CD4-positive, alpha-beta T cell (primary cell): ENCODE data around the gene SULF2. TPM values are rescaled to one million over a fixed set of nuclear protein-coding genes. Genes with fewer than 3 reads are reported as not detected.

Experiments used
- ATAC-seq: fragments of 200-7000 bp; cut with Tn5 transposase; one replicate; pipeline ENCODE4 v1.10.0; 2022; ENCODE audit warnings: mild to moderate bottlenecking; ENCODE audit not compliant: poor library complexity
- CTCF ChIA-PET: fragments of 350-600 bp; sonication (Branson Sonifier 250); formaldehyde crosslinking; loops from one replicate; lab custom pipeline; 2021; ENCODE audit warnings: antibody characterized with exemption, inconsistent platforms; lab: Charles Lee
- POLR2A ChIA-PET: fragments of 350-600 bp; sonication (Branson Sonifier 250); formaldehyde crosslinking; loops from one replicate; lab custom pipeline; 2021; ENCODE audit warnings: antibody characterized with exemption, inconsistent platforms; lab: Charles Lee
- DNase-seq, 14 experiments: peaks; one replicate each; pipeline ENCODE4 v3.0.0-alpha.2; 2013 to 2020; ENCODE audit warnings: mixed read lengths in 2 of 14
- H3K27ac ChIP-seq, 2 donors: one replicate each; pipeline versions ENCODE4 v1.5.1 to v1.7.0; 2013; ENCODE audit warnings: low read length in 2 of 2, low read depth in 1 of 2, mild to moderate bottlenecking in 1 of 2
- H3K27me3 ChIP-seq, 2 experiments: 1 replicate in 1 of 2; 2 replicates in 1 of 2; pipeline versions ENCODE4 v1.6.1 to v1.7.0; 2013; ENCODE audit warnings: low read length in 2 of 2, control low read depth in 1 of 2, mild to moderate bottlenecking in 1 of 2, moderate library complexity in 1 of 2; ENCODE audit not compliant: insufficient read depth in 2 of 2, control insufficient read depth in 1 of 2
- H3K36me3 ChIP-seq: one replicate; pipeline ENCODE4 v1.6.1; 2013; ENCODE audit warnings: low read length, control low read depth; ENCODE audit not compliant: insufficient read depth
- H3K4me1 ChIP-seq: one replicate; pipeline ENCODE4 v1.6.1; 2013; ENCODE audit warnings: low read length, control low read depth; ENCODE audit not compliant: insufficient read depth
- H3K4me3 ChIP-seq: one replicate; pipeline ENCODE4 v1.5.1; 2013; ENCODE audit warnings: mild to moderate bottlenecking, low read length, moderate library complexity
- H3K9me3 ChIP-seq, 2 experiments: 1 replicate in 1 of 2; 2 replicates in 1 of 2; pipeline versions ENCODE4 v1.6.1 to v1.7.0; 2013; ENCODE audit warnings: low read length in 2 of 2, mild to moderate bottlenecking in 2 of 2, control low read depth in 1 of 2, moderate library complexity in 1 of 2; ENCODE audit not compliant: control insufficient read depth in 1 of 2, insufficient read depth in 1 of 2
- H3K27ac Mint-ChIP-seq: one replicate; pipeline ENCODE4 v1.8.0; 2020; ENCODE audit warnings: mixed read lengths
- H3K27me3 Mint-ChIP-seq: one replicate; pipeline ENCODE4 v1.8.0; 2021; ENCODE audit warnings: mixed read lengths
- H3K36me3 Mint-ChIP-seq: one replicate; pipeline ENCODE4 v1.8.0; 2021; ENCODE audit warnings: low read depth, mixed read lengths
- H3K4me1 Mint-ChIP-seq: one replicate; pipeline ENCODE4 v1.8.0; 2021; ENCODE audit warnings: low read depth, mixed read lengths
- H3K4me3 Mint-ChIP-seq: one replicate; pipeline ENCODE4 v1.8.0; 2020; ENCODE audit warnings: mild to moderate bottlenecking, mixed read lengths
- H3K9me3 Mint-ChIP-seq: one replicate; pipeline ENCODE4 v1.8.0; 2020; ENCODE audit warnings: mixed read lengths
- CTCF ChIP-seq: fragments of 200-600 bp; IDR thresholded peaks from one replicate; pipeline ENCODE4 v1.8.0; 2022; ENCODE audit warnings: antibody characterized with exemption, mild to moderate bottlenecking
- intact Hi-C, 2 experiments: fragments of 100-400 bp; cut with DNase I in 1 of 2; cut with micrococcal nuclease in 1 of 2; formaldehyde crosslinking; loops; one replicate each; pipeline versions ENCODE4 v1.15.1 to v1.9.0; 2023 to 2025; cut with DNase I, micrococcal nuclease
- total RNA-seq, 174 experiments: library from RNA in 2 of 174; stranded (reverse) in 2 of 174; gene quantifications; one replicate each; pipeline ENCODE4 v1.2.3 and lab custom pipeline; 2021 to 2026

The SULF2 gene
- total RNA-seq, 2 experiments from 2014 or later = 1.5 to 2.8 TPM

- H3K27me3 Mint-ChIP-seq = peaks cover 3% of the 10 kb centered on the region
- TF ChIP-seq CTCF = no peak
- no peak overlapping the region for H3K4me3 Mint-ChIP-seq
- H3K27ac ChIP-seq = no peak overlapping the region
- H3K9me3 ChIP-seq = peaks cover 0 to 22% of the 10 kb centered on the region in 2 experiments
- H3K27me3 ChIP-seq = peaks cover 0 to 3% of the 10 kb centered on the region in 2 experiments
- ATAC-seq (no peak), DNase-seq (peak in 2 of 14 experiments; percentile 28 to 35)
- H3K4me3 ChIP-seq = no peak overlapping the region
- H3K4me1 Mint-ChIP-seq = no peaks in the 10 kb centered on the region
- H3K4me1 ChIP-seq = no peaks in the 10 kb centered on the region
- H3K27ac Mint-ChIP-seq = no peak overlapping the region
- no peaks in the 10 kb centered on the region for H3K36me3 ChIP-seq
- intact Hi-C loops = no loop called here
- POLR2A ChIA-PET = no interaction called here
- no peaks in the 10 kb centered on the region for H3K9me3 Mint-ChIP-seq
- CTCF ChIA-PET = no interaction called here
- H3K36me3 Mint-ChIP-seq = no peaks in the 10 kb centered on the region
Measured at GRCh38 chr20:47770935-47771334, 14.3 kb downstream of the SULF2 start.

GRCh38 chr20:47768016-47768824 lies 17.1 kb downstream of the SULF2 start:
- H3K27ac Mint-ChIP-seq = no peak overlapping the region
- ATAC-seq = no peak
- no peak overlapping the region for H3K4me3 Mint-ChIP-seq
- TF ChIP-seq CTCF = no peak
- CTCF ChIA-PET = no interaction called here
- Histone ChIP-seq H3K36me3 (no peaks in the 10 kb centered on the region), H3K4me1 (no peaks in the 10 kb centered on the region), H3K9me3 (peaks cover 0 to 10% of the 10 kb centered on the region in 2 experiments), H3K27me3 (no peaks in the 10 kb centered on the region), H3K4me3 (no peak overlapping the region), H3K27ac (no peak overlapping the region)
- intact Hi-C loops = no loop called here
- no peaks in the 10 kb centered on the region for H3K4me1 Mint-ChIP-seq
- peaks cover 13% of the 10 kb centered on the region for H3K27me3 Mint-ChIP-seq
- peak in 3 of 14 experiments; percentile 10 to 47 (median 44) for DNase-seq
- no peaks in the 10 kb centered on the region for H3K36me3 Mint-ChIP-seq
- no peaks in the 10 kb centered on the region for H3K9me3 Mint-ChIP-seq
- POLR2A ChIA-PET = no interaction called here

- Histone ChIP-seq H3K4me3 (no peak overlapping the region), H3K9me3 (peaks cover 0 to 6% of the 10 kb centered on the region in 2 experiments), H3K36me3 (no peaks in the 10 kb centered on the region), H3K27ac (no peak overlapping the region), H3K4me1 (no peaks in the 10 kb centered on the region), H3K27me3 (peaks cover 0 to 4% of the 10 kb centered on the region in 2 experiments)
- H3K27ac Mint-ChIP-seq = no peak overlapping the region
- H3K9me3 Mint-ChIP-seq = no peaks in the 10 kb centered on the region
- intact Hi-C loops = no loop called here
- peaks cover 31% of the 10 kb centered on the region for H3K27me3 Mint-ChIP-seq
- no peaks in the 10 kb centered on the region for H3K36me3 Mint-ChIP-seq
- CTCF ChIA-PET = no interaction called here
- no peak overlapping the region for H3K4me3 Mint-ChIP-seq
- ATAC-seq (no peak), DNase-seq (no peak)
- no peaks in the 10 kb centered on the region for H3K4me1 Mint-ChIP-seq
- no peak for TF ChIP-seq CTCF
- POLR2A ChIA-PET = no interaction called here
Measured at GRCh38 chr20:47765691-47766594, 19.3 kb downstream of the SULF2 start.
